ENCODE results near the gene PSEN1. TPM values are rescaled to one million over a fixed set of nuclear protein-coding genes. Genes with fewer than 3 reads are reported as not detected.

PSEN1 gene
- total and polyA plus RNA-seq, 10 donors, result 15.9 to 74.7 (median 47.2) TPM

GRCh38 chr14:73124180-73124894 lies 12.0 kb upstream of the PSEN1 start:
- H3K27ac ChIP-seq, result no peak overlapping the region
- no peak overlapping the region for H3K4me3 ChIP-seq
- H3K9me3 ChIP-seq, result no peaks in the 10 kb centered on the region
- no peaks in the 10 kb centered on the region for H3K4me1 ChIP-seq
- TF ChIP-seq POLR2AphosphoS5 (IDR thresholded peaks at IDR 0.05), result peak in 1 of 3 donors; percentile 20
- TF ChIP-seq CTCF (IDR thresholded peaks at IDR 0.05 in 8 of 11, conservative IDR thresholded peaks at IDR 0.05 in 3 of 11), result no peak
- TF ChIP-seq POLR2A (IDR thresholded peaks at IDR 0.05), result no peak
- 89 to 94% (median 93%) methylated on average over 6 of the region's 6 CpGs for WGBS, 5 donors
- no peaks in the 10 kb centered on the region for H3K27me3 ChIP-seq (replicated peaks in 1 of 7)
- intact Hi-C loops (cut with DNase I; ENCODE audit: low total_unique reads), result no loop called here
- DNase-seq, result no peak
- peaks cover 5 to 75% (median 42%) of the 10 kb centered on the region in 6 donors for H3K36me3 ChIP-seq

- intact Hi-C loops (cut with DNase I; ENCODE audit: low total_unique reads), result no loop called here
- Histone ChIP-seq H3K27ac (no peak overlapping the region), H3K27me3 (replicated peaks in 1 of 7) (no peaks in the 10 kb centered on the region), H3K4me1 (no peaks in the 10 kb centered on the region), H3K36me3 (peaks cover 5 to 66% (median 34%) of the 10 kb centered on the region in 6 donors), H3K9me3 (no peaks in the 10 kb centered on the region), H3K4me3 (no peak overlapping the region)
- TF ChIP-seq POLR2AphosphoS5 (IDR thresholded peaks at IDR 0.05) (no peak), CTCF (IDR thresholded peaks at IDR 0.05 in 8 of 11, conservative IDR thresholded peaks at IDR 0.05 in 3 of 11) (no peak), POLR2A (IDR thresholded peaks at IDR 0.05) (no peak)
- DNase-seq, result no peak
- WGBS, 5 donors, result 84 to 92% (median 90%) methylated on average over 5 of the region's 5 CpGs
These were observed 11.1 kb upstream of the PSEN1 start for GRCh38 chr14:73125169-73125588.

- H3K27ac ChIP-seq, result no peak overlapping the region
- no peak overlapping the region for H3K4me3 ChIP-seq
- H3K4me1 ChIP-seq, result no peaks in the 10 kb centered on the region
- TF ChIP-seq POLR2AphosphoS5 (IDR thresholded peaks at IDR 0.05) (no peak), CTCF (IDR thresholded peaks at IDR 0.05 in 8 of 11, conservative IDR thresholded peaks at IDR 0.05 in 3 of 11) (no peak), POLR2A (IDR thresholded peaks at IDR 0.05) (no peak)
- no peak for DNase-seq
- intact Hi-C loops (cut with DNase I; ENCODE audit: low total_unique reads), result no loop called here
- no peaks in the 10 kb centered on the region for H3K27me3 ChIP-seq (replicated peaks in 1 of 7)
- H3K36me3 ChIP-seq, result peaks cover 5 to 61% (median 28%) of the 10 kb centered on the region in 6 donors
- 83 to 97% (median 94%) methylated on average over 3 of the region's 3 CpGs for WGBS, 5 donors
- no peaks in the 10 kb centered on the region for H3K9me3 ChIP-seq
These were observed 10.6 kb upstream of the PSEN1 start for GRCh38 chr14:73125746-73126145.

GRCh38 chr14:73133795-73134194 lies 2.5 kb upstream of the PSEN1 start:
- no peaks in the 10 kb centered on the region for H3K27me3 ChIP-seq (replicated peaks in 1 of 7)
- peaks cover 0 to 25% (median 17%) of the 10 kb centered on the region in 8 donors for H3K9me3 ChIP-seq
- peaks cover 10 to 26% (median 19%) of the 10 kb centered on the region in 6 donors for H3K4me1 ChIP-seq
- intact Hi-C loops (cut with DNase I; ENCODE audit: low total_unique reads), result no loop called here
- 95 to 97% (median 96%) methylated on average over 3 of the region's 3 CpGs for WGBS, 5 donors
- no peak overlapping the region for H3K27ac ChIP-seq
- TF ChIP-seq POLR2AphosphoS5 (IDR thresholded peaks at IDR 0.05), result no peak
- TF ChIP-seq POLR2A (IDR thresholded peaks at IDR 0.05), result no peak
- no peak for TF ChIP-seq CTCF (IDR thresholded peaks at IDR 0.05 in 8 of 11, conservative IDR thresholded peaks at IDR 0.05 in 3 of 11)
- H3K4me3 ChIP-seq, result no peak overlapping the region
- no peak for DNase-seq
- H3K36me3 ChIP-seq, result no peaks in the 10 kb centered on the region
